ENCODE results near the gene DPM2.

- TF ChIP-seq IRF1 (CRISPR knock-in tag; IDR thresholded peaks at IDR 0.05) (no peak), ERG (CRISPR knock-in tag; IDR thresholded peaks at IDR 0.05) (no peak), CTCF (IDR thresholded peaks at IDR 0.05) (no peak), NFYB (CRISPR knock-in tag; conservative IDR thresholded peaks at IDR 0.05; ENCODE audit: low read depth) (no peak), ATF2 (CRISPR knock-in tag; IDR thresholded peaks at IDR 0.05; ENCODE audit: borderline replicate concordance, low read depth) (no peak), ZNF512 (CRISPR knock-in tag; IDR thresholded peaks at IDR 0.05; ENCODE audit: borderline replicate concordance) (no peak), TCF7 (CRISPR knock-in tag; IDR thresholded peaks at IDR 0.05; ENCODE audit: low read depth) (no peak), ZNF138 (CRISPR knock-in tag; conservative IDR thresholded peaks at IDR 0.05) (no peak), ESRRA (CRISPR knock-in tag; IDR thresholded peaks at IDR 0.05; ENCODE audit: borderline replicate concordance) (no peak), SP1 (CRISPR knock-in tag; conservative IDR thresholded peaks at IDR 0.05) (no peak), ZNF232 (CRISPR knock-in tag; IDR thresholded peaks at IDR 0.05) (no peak), E2F4 (CRISPR knock-in tag; IDR thresholded peaks at IDR 0.05; ENCODE audit: borderline replicate concordance, low read depth) (no peak), TEAD4 (CRISPR knock-in tag; IDR thresholded peaks at IDR 0.05) (no peak), TP53 (CRISPR knock-in tag; IDR thresholded peaks at IDR 0.05) (no peak)
Measured at GRCh38 chr9:127961155-127961490, 23.5 kb upstream of the DPM2 start.
